GM18861 (cell line): ENCODE results near the gene PTPDC1.

Source experiments
- ATAC-seq: cut with Tn5 transposase; IDR thresholded peaks from one replicate; pipeline ENCODE4 v1.9.1; 2021; ENCODE audit not compliant: unreplicated experiment

The PTPDC1 gene

DNA sequence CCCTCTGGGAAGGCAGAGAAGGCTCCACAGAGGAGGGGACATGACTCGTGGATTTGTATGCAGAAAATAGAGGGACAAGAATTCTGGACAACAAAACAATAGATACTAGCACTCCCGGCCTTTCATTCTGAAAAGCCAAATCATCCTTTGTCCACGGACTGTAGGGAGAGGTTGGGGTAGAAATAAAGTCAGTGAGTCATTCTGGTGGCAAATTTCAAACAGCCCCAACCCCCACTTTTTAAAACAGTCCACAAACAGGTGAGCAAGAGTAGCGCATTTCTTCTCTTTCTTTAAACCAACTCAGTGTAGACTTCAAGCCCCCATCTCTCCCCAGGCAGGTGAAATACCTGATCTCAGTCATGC is 56.1 kb downstream of the PTPDC1 start:
- no peak for ATAC-seq

DNA sequence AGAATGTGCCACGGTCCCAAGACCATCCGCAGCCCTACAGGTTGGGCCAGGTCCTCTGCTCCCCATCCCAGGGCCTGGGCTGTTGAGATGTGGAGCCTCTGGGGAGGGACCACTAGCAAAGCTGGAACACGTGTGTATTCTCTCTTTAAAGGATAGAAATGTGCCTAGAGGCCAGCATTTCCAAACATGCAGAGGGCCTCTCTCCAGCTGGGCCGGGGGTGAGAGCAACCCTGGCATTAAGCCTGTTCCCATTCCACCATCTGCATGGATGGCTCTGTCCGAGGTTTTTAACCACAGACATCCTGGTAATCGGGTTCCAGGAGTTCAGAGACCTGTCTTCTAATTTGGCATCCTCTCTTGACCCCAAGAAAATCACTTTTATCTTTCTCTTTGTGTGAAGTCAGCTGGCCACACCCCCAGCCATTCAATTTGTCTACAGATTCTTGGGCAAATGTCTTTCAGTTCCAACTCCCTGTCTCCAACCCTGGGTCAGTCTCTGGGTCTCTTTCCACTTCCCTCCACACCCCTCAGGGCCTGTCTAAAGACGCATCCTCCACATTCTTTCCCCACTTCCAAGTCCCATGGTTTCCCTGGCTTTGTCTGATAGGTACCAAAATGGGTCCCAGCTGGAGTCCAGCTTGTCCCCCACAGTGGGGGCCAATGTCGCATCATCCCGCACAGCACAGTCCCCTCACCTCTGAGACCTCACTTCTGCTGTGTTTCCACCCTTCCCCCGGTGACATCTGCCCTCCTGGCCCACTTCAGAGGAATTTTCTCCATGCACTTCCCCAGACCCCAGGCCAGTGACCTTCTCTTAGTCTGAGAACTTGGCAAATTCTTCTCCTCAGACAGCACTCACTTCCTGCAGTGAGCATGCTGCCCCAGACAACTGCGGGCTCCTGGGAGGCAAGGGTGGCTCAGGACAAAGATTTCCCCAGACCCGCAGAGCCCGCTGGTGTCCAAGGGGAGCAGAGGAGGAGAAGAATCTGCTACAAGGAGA is 56.8 kb downstream of the PTPDC1 start:
- no peak for ATAC-seq

- no peak for ATAC-seq
Observed at GRCh38 chr9:94142353-94142752, 58.1 kb downstream of the PTPDC1 start.

GRCh38 chr9:94144394-94144793 is 60.1 kb downstream of the PTPDC1 start:
- no peak for ATAC-seq

- no peak for ATAC-seq
Observed at GRCh38 chr9:94145640-94146039, 61.4 kb downstream of the PTPDC1 start.

DNA sequence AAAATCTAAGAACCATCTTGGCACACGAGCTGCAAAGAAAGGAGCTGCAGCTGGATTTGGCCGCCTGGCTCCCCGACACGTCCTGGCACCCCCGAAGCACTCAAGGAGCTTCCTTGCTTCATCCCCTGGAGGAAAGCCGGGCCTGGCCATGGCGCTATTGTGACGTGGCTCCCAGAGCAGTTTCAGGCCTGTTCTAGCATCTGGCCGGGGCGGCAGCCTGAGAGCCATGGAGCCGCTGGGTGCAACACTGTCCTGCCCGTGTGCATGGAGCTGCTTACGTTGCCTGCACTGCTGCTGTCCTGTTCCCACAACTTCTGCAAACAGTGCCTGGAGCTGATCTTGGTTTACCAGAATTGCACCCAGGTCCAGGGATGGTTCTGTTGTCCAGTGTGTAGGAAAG is 63.5 kb downstream of the PTPDC1 start:
- no peak for ATAC-seq

- ATAC-seq = no peak
Observed at GRCh38 chr9:94148419-94148818, 64.2 kb downstream of the PTPDC1 start.

DNA sequence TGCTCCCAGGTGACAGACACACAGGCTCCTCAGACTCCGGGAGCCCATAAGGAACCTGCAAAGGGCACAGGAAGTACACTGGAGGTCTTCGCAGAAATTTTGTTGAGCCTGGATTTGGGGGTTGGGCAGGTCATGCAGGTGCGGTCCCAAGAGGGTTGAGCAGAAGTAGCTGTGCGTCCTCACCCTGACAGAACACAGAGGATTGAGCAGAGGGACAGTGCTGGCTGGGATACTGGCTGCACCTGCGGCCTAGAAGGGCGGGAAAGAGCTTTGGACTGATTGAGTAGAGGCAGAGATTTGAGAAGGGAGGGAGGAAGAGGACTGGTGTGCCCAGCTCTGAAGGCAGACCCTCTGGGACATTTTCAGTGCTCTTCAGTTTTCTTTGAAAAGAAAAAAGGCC is 65.4 kb downstream of the PTPDC1 start:
- ATAC-seq = no peak

DNA sequence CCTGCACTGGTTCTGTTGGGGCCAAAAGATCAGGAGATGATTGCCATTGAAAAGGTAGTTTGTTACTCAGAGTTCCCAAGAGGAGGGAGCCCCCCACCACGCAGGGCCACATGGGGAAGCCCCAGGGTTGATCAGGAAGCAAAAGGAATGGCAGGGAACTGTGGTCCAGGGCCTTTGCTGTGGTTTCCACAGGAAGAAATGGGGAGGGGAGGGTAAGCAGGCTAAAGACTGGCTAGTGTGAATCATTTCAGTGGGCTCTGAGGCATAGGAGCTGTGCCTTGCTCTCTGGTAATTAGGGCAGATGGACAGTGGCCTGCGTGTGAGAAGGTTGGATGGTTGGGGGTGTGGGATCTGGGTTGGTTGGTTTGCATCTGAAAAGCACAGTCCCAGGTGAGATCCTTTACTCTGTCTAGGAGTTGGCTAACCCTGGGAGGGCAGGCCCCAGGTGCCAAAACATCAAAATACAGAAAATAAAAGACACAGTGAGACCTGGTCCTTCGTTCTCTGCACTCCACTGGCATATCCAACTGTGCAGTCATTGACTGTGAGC is 66.1 kb downstream of the PTPDC1 start:
- no peak for ATAC-seq

DNA sequence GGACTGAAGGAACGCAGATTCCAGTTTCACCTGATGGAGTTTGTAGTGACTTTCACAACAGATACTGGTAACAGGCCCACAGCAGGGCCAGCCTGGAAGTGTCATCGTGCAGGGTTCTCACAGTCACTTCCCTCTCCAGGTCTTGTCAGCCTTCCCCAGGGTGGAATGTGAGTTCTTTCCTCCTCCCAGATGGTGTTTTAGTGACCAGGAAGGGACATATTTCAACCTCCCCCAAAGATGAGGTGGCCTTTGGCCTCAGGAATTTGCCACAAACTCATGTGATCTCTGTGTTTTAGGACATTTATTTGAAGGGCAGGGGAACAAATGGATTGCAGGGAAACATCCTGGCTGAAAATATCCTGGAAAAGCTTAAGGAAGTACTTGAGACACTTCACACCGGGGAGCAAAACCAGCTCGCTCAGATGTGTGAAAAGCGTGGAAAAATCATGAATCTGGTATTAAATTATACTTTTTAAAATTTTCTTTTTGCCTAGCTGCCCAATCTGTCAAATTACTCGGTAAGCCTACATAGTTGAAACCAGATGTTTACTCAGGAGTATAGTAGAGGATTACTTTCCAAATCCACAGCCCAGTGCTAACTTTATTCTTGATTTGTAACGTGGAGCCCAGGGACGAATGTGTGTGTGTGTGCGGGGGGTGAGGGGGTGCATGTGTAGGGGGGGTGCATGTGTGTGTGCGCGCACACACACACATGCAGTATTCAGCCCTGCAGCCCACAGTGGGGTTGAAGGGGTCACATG is 66.8 kb downstream of the PTPDC1 start:
- no peak for ATAC-seq

- ATAC-seq = peak; percentile 60
Observed at GRCh38 chr9:94153905-94154304, 69.6 kb downstream of the PTPDC1 start.

GRCh38 chr9:94156348-94157049 is 72.2 kb downstream of the PTPDC1 start:
- ATAC-seq = no peak

GRCh38 chr9:94157050-94157801 is 73.0 kb downstream of the PTPDC1 start:
- ATAC-seq = no peak
